ENCODE results near the gene TMEM150B.

The TMEM150B gene

DNA sequence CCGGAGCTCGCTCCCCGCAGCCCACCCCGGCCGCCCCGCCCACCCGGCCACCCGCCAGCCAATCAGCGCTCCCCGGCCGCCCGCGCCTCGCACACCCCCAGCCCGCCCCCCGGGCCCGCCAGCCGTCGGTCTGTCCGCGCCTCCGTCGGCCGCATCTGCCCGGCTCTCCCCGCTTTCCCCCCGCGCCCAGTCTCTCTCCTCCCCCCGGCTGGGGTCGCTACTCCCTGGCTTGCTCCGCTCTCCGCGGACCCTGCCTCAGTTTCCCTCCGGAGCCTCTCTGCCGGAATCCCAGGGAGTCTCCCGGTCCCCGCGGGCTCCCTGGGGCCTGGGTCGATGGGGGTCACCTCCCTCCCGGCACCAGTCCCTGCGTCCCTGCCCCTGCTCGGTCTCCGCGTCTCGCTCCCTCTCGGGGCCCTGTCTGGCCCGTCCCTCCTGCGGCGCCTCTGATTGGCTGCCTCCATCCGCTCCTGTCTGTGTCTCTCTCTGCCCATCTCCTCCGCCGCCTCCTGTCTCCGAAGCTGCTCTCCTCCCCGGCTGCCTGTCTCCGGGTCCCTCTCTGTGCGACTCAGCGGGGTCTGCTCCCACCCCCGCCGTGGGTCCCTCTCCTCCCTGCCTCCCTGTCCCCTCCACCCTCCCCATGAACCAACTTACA, 44.6 kb upstream of the TMEM150B start:
- H3K4me1 Mint-ChIP-seq: peaks cover 33% of the 10 kb centered on the region
- TF ChIP-seq, protein P1, sequence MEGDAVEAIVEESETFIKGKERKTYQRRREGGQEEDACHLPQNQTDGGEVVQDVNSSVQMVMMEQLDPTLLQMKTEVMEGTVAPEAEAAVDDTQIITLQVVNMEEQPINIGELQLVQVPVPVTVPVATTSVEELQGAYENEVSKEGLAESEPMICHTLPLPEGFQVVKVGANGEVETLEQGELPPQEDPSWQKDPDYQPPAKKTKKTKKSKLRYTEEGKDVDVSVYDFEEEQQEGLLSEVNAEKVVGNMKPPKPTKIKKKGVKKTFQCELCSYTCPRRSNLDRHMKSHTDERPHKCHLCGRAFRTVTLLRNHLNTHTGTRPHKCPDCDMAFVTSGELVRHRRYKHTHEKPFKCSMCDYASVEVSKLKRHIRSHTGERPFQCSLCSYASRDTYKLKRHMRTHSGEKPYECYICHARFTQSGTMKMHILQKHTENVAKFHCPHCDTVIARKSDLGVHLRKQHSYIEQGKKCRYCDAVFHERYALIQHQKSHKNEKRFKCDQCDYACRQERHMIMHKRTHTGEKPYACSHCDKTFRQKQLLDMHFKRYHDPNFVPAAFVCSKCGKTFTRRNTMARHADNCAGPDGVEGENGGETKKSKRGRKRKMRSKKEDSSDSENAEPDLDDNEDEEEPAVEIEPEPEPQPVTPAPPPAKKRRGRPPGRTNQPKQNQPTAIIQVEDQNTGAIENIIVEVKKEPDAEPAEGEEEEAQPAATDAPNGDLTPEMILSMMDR (IDR thresholded peaks at IDR 0.05): no peak
- peak; percentile 74 for DNase-seq
- peak overlapping the region; percentile 82 for H3K4me3 Mint-ChIP-seq
- no peak overlapping the region for H3K27ac Mint-ChIP-seq
- no peaks in the 10 kb centered on the region for H3K9me3 Mint-ChIP-seq
- H3K36me3 Mint-ChIP-seq (ENCODE audit: low read depth): no peaks in the 10 kb centered on the region
- H3K27me3 Mint-ChIP-seq (ENCODE audit: low read depth, poor library complexity): peaks cover 40% of the 10 kb centered on the region

DNA sequence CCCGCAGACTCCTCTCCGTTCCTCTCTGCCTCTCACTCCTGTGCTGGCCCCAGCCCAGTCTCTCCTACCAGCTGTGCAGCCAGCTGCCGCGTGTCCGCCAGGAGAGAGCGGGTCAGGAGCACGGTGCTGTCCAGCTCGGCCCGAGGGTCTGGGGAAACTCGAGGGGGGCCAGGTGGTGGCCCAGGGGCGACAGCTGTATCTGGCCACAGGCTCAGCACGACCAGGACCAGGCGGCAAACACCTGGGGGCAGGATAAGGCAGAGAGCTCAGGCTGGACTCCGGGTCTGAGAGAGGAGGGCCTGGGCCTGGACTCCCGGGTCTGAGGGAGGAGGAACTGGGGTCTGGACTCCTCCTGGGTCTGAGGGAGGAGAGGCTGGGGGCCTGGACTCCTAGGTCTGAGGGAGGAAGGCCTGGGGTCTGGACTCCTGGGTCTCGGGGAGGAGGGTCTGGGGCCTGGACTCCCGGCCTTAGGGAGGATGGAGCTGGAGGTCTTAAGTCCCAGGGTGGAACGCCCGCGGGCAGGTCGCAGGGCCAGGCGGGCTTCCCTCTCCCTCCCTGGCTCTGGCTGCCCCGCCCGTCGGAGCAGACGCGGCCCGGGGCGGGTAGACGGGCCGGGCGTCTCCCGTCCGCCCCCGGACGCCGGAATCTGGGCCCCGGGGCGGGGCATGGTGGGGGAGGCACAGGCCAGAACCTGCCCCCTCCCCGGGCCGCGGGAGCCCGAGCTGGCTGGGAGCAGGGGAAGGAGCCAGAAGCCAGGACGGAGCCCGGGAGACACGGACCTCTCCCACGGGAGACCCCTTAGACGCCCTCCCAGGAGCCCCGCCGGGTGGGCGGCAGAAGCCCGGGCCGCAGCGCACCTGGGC, 43.8 kb upstream of the TMEM150B start:
- H3K4me1 Mint-ChIP-seq: peaks cover 33% of the 10 kb centered on the region
- H3K9me3 Mint-ChIP-seq: no peaks in the 10 kb centered on the region
- peaks cover 40% of the 10 kb centered on the region for H3K27me3 Mint-ChIP-seq (ENCODE audit: low read depth, poor library complexity)
- no peak overlapping the region for H3K4me3 Mint-ChIP-seq
- TF ChIP-seq, protein P1 (IDR thresholded peaks at IDR 0.05): no peak
- peak; percentile 45 for DNase-seq
- H3K27ac Mint-ChIP-seq: no peak overlapping the region
- no peaks in the 10 kb centered on the region for H3K36me3 Mint-ChIP-seq (ENCODE audit: low read depth)

DNA sequence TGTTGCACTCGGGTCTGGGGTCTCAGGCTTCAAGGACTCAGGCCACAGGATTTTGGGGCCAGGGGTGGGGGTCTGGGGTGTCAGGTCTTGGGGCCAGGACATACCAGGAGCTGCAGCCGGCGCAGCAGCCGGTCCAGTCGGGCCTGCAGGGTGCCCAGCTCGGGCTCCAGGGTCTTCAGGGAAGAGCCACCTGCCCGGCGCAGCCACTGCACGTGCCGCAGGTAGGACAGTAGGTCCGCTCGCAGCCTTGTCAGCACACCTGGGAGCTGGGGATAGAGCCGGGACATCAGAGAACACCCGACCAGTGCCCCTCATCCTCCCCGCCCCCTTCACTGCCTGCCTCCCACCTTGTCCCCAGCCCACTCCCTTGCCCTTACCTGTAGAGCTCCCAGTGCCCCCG, 43.0 kb upstream of the TMEM150B start:
- Mint-ChIP-seq H3K27ac (no peak overlapping the region), H3K4me1 (peaks cover 36% of the 10 kb centered on the region), H3K36me3 (ENCODE audit: low read depth) (no peaks in the 10 kb centered on the region), H3K4me3 (no peak overlapping the region), H3K9me3 (no peaks in the 10 kb centered on the region), H3K27me3 (ENCODE audit: low read depth, poor library complexity) (peaks cover 40% of the 10 kb centered on the region)
- DNase-seq: no peak
- TF ChIP-seq, protein P1 (IDR thresholded peaks at IDR 0.05): no peak

DNA sequence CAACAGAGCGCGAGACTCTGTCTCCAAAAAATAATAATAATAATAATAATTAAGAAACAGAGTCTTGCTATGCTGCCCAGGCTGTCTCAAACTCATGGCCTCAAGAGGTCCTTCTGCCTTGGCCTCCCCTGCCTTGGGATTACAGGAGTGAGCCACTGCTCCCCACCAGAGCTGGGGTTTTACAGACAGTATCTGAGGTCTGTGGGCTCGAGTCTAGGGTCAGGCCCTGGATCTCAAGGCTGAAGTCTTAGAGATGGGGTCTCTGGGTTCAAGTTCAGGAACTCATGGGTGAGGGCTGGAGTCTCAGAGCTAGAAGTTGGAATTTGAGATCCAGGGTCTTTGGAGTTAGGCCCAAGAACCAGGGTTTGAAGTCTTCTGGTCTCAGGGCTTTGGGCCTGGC, 41.6 kb upstream of the TMEM150B start:
- H3K27ac Mint-ChIP-seq: no peak overlapping the region
- TF ChIP-seq, protein P1 (IDR thresholded peaks at IDR 0.05): no peak
- H3K4me1 Mint-ChIP-seq: peaks cover 36% of the 10 kb centered on the region
- peaks cover 33% of the 10 kb centered on the region for H3K27me3 Mint-ChIP-seq (ENCODE audit: low read depth, poor library complexity)
- no peak overlapping the region for H3K4me3 Mint-ChIP-seq
- DNase-seq: no peak
- H3K9me3 Mint-ChIP-seq: no peaks in the 10 kb centered on the region
- H3K36me3 Mint-ChIP-seq (ENCODE audit: low read depth): no peaks in the 10 kb centered on the region

DNA sequence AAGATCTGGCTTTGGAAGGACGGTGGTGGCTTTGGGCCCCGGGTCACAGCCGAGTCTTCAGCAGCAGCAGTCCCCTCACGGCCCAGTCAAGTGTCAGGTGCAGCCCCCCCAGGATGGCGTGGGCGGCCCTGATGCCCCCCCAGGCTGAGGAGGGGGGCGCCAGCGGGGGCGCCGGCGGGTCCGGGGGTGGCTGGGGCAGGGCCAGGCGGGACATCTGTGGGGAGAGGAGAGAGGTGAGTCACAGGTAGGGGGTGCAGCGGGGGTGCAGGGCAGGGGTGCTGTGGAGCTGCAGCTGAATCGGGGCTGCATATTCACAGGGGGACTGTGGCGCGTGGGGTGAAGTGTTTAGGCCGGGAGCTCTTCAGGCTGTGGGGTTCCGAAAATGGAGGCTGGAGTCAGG, 40.8 kb upstream of the TMEM150B start:
- Mint-ChIP-seq H3K4me1 (peaks cover 33% of the 10 kb centered on the region), H3K36me3 (ENCODE audit: low read depth) (no peaks in the 10 kb centered on the region), H3K27me3 (ENCODE audit: low read depth, poor library complexity) (peaks cover 25% of the 10 kb centered on the region), H3K9me3 (no peaks in the 10 kb centered on the region), H3K27ac (no peak overlapping the region), H3K4me3 (peak overlapping the region; percentile 58)
- TF ChIP-seq, protein P1 (IDR thresholded peaks at IDR 0.05): no peak
- DNase-seq: no peak
